Stimulated activated memory B cell treated with anti-CD40 and anti-IgM and Interleukin-4, amounts not matched to agents 10 μg/mL and 1 μg/mL and 100 μg/mL, for 72 hours (primary cell): ENCODE results near the gene IVD.
A peak's percentile ranks its signal among the peaks of the same experiment; 100 is the strongest.

Source experiments
- ATAC-seq: fragments of 150-1000 bp; cut with Tn5 transposase; 2 replicates; pipeline ENCODE4 v1.10.0; 2021
- H3K27ac Mint-ChIP-seq: one replicate; pipeline ENCODE4 v1.8.0; 2022; ENCODE audit warnings: mild to moderate bottlenecking, mixed read lengths
- H3K27me3 Mint-ChIP-seq: one replicate; pipeline ENCODE4 v1.8.0; 2022; ENCODE audit warnings: mixed read lengths
- H3K36me3 Mint-ChIP-seq: one replicate; pipeline ENCODE4 v1.8.0; 2022; ENCODE audit warnings: mixed read lengths
- H3K4me1 Mint-ChIP-seq: one replicate; pipeline ENCODE4 v1.8.0; 2022; ENCODE audit warnings: mixed read lengths
- H3K4me3 Mint-ChIP-seq: one replicate; pipeline ENCODE4 v1.8.0; 2022; ENCODE audit warnings: mild to moderate bottlenecking, moderate library complexity, mixed read lengths
- H3K9me3 Mint-ChIP-seq: one replicate; pipeline ENCODE4 v1.8.0; 2022; ENCODE audit warnings: mixed read lengths

The IVD gene

GRCh38 chr15:40405501-40406381, at the start of gene IVD:
Gene IVD (plus strand): TSS chr15:40405795. CDS start chr15:40405828, 33 bp downstream.
- Mint-ChIP-seq H3K27ac (peak within 1 kb of the TSS; percentile 90), H3K4me3 (peak within 1 kb of the TSS; percentile 91), H3K36me3 (peaks cover 20% of the 10 kb centered on the region), H3K27me3 (no peaks in the 10 kb centered on the region), H3K9me3 (no peaks in the 10 kb centered on the region), H3K4me1 (peaks cover 34% of the 10 kb centered on the region)
- ATAC-seq: peak; percentile 98

GRCh38 chr15:40355976-40356585, 49.5 kb upstream of the IVD start:
- H3K36me3 Mint-ChIP-seq: no peaks in the 10 kb centered on the region
- no peak overlapping the region for H3K4me3 Mint-ChIP-seq
- ATAC-seq: peak; percentile 53

GRCh38 chr15:40357246-40357645, 48.3 kb upstream of the IVD start:
- Mint-ChIP-seq H3K27ac (no peak overlapping the region), H3K4me1 (peaks cover 15% of the 10 kb centered on the region), H3K27me3 (no peaks in the 10 kb centered on the region), H3K4me3 (no peak overlapping the region), H3K36me3 (peaks cover under 1% of the 10 kb centered on the region), H3K9me3 (no peaks in the 10 kb centered on the region)
- no peak for ATAC-seq

More at GRCh38 chr15:40355976-40356585, 49.5 kb upstream of the IVD start:
- H3K9me3 Mint-ChIP-seq: no peaks in the 10 kb centered on the region
- H3K4me1 Mint-ChIP-seq: peaks cover 15% of the 10 kb centered on the region
- H3K27ac Mint-ChIP-seq: no peak overlapping the region
- H3K27me3 Mint-ChIP-seq: no peaks in the 10 kb centered on the region

GRCh38 chr15:40357723-40358470, 47.7 kb upstream of the IVD start, which contains the start of gene DISP2:
Gene DISP2 (plus strand): TSS chr15:40358219. CDS start chr15:40358322, 103 bp downstream.
- peak; percentile 91 for ATAC-seq
- Mint-ChIP-seq H3K4me3 (peak within 1 kb of the TSS; percentile 84), H3K36me3 (peaks cover 6% of the 10 kb centered on the region), H3K27me3 (no peaks in the 10 kb centered on the region), H3K9me3 (no peaks in the 10 kb centered on the region), H3K27ac (no peak within 1 kb of the TSS), H3K4me1 (peaks cover 15% of the 10 kb centered on the region)

- H3K36me3 Mint-ChIP-seq: peaks cover 6% of the 10 kb centered on the region
- no peak overlapping the region for H3K27ac Mint-ChIP-seq
- H3K27me3 Mint-ChIP-seq: no peaks in the 10 kb centered on the region
- H3K4me3 Mint-ChIP-seq: peak overlapping the region; percentile 84
- H3K4me1 Mint-ChIP-seq: peaks cover 15% of the 10 kb centered on the region
- ATAC-seq: peak; percentile 42
- no peaks in the 10 kb centered on the region for H3K9me3 Mint-ChIP-seq
Measured at GRCh38 chr15:40358471-40359353, 46.9 kb upstream of the IVD start.

- ATAC-seq: no peak
- Mint-ChIP-seq H3K27me3 (no peaks in the 10 kb centered on the region), H3K4me3 (no peak overlapping the region), H3K9me3 (no peaks in the 10 kb centered on the region), H3K36me3 (peaks cover 6% of the 10 kb centered on the region), H3K27ac (no peak overlapping the region), H3K4me1 (peaks cover 9% of the 10 kb centered on the region)
Measured at GRCh38 chr15:40360015-40360414, 45.6 kb upstream of the IVD start.

GRCh38 chr15:40361640-40362039, 44.0 kb upstream of the IVD start:
- Mint-ChIP-seq H3K27me3 (no peaks in the 10 kb centered on the region), H3K27ac (no peak overlapping the region), H3K36me3 (peaks cover 6% of the 10 kb centered on the region), H3K4me3 (no peak overlapping the region), H3K4me1 (peaks cover 9% of the 10 kb centered on the region), H3K9me3 (no peaks in the 10 kb centered on the region)
- no peak for ATAC-seq

GRCh38 chr15:40363611-40364010, 42.0 kb upstream of the IVD start:
- Mint-ChIP-seq H3K27ac (no peak overlapping the region), H3K27me3 (no peaks in the 10 kb centered on the region), H3K4me3 (no peak overlapping the region), H3K36me3 (peaks cover 6% of the 10 kb centered on the region), H3K9me3 (no peaks in the 10 kb centered on the region), H3K4me1 (peaks cover 19% of the 10 kb centered on the region)
- no peak for ATAC-seq

DNA sequence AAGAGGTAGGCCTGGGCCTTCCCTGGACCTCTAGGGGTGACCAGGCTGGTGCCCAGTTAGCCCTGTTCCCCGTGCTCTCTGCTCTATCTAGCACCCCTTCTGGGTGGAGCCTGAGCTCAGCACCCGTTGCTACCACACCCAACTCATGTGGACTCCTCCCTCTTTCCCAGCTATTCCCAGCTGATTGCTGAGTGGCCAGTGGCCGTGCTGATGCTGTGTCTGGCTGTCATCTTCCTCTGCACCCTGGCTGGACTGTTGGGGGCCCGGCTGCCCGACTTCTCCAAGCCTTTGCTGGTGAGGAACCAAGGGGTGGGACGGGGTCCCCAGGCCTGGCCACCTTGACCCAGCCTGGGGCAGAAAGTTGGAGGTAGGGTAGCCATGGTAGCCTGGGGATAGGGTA, 41.3 kb upstream of the IVD start:
- H3K4me1 Mint-ChIP-seq: peaks cover 13% of the 10 kb centered on the region
- peaks cover 6% of the 10 kb centered on the region for H3K36me3 Mint-ChIP-seq
- H3K27me3 Mint-ChIP-seq: no peaks in the 10 kb centered on the region
- no peak for ATAC-seq
- no peak overlapping the region for H3K27ac Mint-ChIP-seq
- no peak overlapping the region for H3K4me3 Mint-ChIP-seq
- no peaks in the 10 kb centered on the region for H3K9me3 Mint-ChIP-seq

DNA sequence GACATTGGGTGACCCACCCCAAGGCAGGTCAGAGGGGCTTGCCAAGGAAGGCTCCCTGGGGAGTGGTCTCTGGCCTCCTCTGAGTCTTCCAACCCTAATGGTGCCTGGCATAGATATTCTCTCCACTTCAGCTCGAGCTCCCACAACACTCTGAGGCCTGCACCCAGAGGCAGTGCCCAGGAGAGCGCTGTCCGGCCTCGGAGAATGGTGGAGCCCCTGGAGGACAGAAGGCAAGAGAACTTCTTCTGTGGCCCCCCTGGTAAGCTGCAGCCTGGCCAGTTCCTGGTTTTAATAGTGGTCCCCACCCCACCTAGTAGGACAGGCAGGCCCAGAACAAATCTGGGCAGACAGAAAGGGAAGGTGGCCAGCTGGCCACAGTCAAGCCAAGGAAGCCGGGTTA, 40.6 kb upstream of the IVD start:
- no peak for ATAC-seq
- Mint-ChIP-seq H3K4me1 (peaks cover 13% of the 10 kb centered on the region), H3K36me3 (peaks cover 6% of the 10 kb centered on the region), H3K9me3 (no peaks in the 10 kb centered on the region), H3K27me3 (no peaks in the 10 kb centered on the region), H3K4me3 (no peak overlapping the region), H3K27ac (no peak overlapping the region)

DNA sequence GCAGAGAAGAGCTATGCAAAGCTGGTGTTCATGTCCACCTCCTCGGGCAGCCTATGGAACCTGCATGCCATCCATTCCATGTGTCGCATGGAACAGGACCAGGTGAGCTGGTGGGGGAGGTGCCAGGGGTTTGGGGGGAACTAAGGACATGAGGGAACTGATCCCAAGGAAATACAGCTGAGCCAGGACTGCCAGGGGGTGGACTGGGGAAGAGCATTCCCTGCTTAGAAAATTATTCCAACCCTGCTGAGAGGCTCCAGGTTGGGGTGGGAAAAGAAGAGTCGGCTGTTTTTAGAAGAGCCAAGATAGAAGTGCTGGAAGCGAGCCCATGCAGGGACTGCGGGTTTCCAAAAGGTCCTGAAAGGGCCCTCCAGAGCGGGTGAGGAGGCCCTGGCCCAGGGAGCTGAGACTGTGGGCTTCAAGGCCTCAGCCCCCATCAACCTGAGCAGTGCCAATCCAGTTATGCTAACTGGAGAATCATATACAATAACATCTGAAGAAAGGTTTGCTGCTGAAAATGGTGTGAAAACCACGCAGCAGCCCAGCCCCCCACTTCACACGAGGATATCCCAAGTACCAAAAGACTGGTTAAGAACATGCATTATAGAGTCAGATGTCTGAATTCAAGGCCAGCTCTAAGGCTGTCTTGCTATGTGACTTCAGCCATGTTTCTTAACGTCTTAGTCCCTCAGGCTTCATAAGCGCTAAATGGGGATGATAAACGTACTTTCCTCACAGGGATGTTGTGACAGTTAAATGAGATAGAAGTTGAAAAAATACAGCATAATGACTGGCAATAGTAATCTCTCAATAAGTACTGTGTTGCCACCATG, 39.8 kb upstream of the IVD start:
- Mint-ChIP-seq H3K27ac (no peak overlapping the region), H3K9me3 (no peaks in the 10 kb centered on the region), H3K27me3 (no peaks in the 10 kb centered on the region), H3K4me3 (no peak overlapping the region), H3K4me1 (peaks cover 13% of the 10 kb centered on the region), H3K36me3 (peaks cover 6% of the 10 kb centered on the region)
- no peak for ATAC-seq

DNA sequence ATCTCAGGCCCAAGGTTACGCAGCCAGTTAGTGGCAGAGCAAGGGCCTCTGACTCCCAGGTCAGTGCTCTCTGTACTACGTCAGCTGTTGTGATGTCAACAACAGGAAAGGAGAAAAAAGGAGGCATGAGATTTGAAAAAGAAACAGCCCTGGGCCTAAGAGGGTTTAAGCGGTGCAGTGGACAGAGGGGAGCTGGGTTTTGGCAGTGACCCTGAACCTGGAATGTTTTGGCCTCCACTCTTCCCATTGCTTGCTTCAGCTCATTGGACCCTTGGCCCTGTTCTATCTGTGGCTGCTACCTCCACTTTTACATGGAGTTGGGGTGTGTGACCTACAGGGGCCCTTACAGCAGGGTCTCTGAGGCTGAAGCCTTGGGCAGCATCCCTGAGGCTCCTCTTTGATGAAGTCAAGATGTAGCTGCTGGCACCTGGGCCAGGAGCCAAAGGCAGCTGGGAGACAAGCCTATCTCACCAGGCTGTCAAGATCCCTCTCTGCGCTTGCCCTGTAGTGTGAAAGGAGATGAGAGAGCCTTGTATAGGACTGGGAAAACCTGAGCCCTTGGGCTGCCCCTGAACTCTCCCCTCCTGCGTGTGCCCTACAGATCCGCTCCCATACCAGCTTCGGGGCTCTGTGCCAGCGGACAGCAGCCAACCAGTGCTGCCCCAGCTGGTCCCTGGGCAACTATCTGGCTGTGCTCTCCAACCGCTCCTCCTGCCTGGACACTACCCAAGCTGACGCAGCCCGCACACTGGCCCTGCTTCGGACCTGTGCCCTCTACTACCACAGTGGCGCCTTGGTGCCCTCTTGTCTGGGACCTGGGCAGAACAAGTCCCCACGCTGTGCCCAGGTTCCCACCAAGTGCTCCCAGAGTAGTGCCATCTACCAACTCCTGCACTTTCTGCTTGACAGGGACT, 38.9 kb upstream of the IVD start:
- Mint-ChIP-seq H3K4me1 (peaks cover 13% of the 10 kb centered on the region), H3K36me3 (peaks cover 6% of the 10 kb centered on the region), H3K9me3 (no peaks in the 10 kb centered on the region), H3K27ac (peak overlapping the region; percentile 77), H3K4me3 (peak overlapping the region; percentile 80), H3K27me3 (no peaks in the 10 kb centered on the region)
- ATAC-seq: no peak

DNA sequence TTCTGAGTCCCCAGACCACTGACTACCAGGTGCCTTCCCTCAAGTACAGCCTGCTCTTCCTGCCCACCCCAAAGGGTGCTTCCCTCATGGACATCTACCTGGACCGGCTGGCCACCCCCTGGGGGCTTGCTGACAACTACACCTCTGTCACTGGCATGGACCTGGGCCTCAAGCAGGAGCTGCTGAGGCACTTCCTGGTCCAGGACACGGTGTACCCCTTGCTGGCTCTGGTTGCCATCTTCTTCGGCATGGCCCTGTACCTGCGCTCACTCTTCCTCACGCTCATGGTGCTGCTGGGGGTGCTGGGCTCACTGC, 38.3 kb upstream of the IVD start:
- Mint-ChIP-seq H3K36me3 (peaks cover 5% of the 10 kb centered on the region), H3K27me3 (no peaks in the 10 kb centered on the region), H3K4me3 (peak overlapping the region; percentile 80), H3K9me3 (no peaks in the 10 kb centered on the region), H3K4me1 (peaks cover 13% of the 10 kb centered on the region), H3K27ac (peak overlapping the region; percentile 77)
- no peak for ATAC-seq
